GM23338 (cell line): ENCODE measurements around the gene FAM168A. TPM values are rescaled to one million over a fixed set of nuclear protein-coding genes. Genes with fewer than 3 reads are reported as not detected.
A peak's percentile ranks its signal among the peaks of the same experiment; 100 is the strongest.

Experiments used
- ATAC-seq: fragments of 200-7000 bp; cut with Tn5 transposase; 3 replicates; pipeline ENCODE4 v1.9.1; 2020
- DNase-seq: peaks from one replicate; pipeline ENCODE4 v3.0.0-alpha.2; 2015; ENCODE audit warnings: low spot score
- H2AFZ ChIP-seq: fragments of 200-600 bp; sonication (generic); 2 replicates; pipeline ENCODE4 v1.8.0; 2016; ENCODE audit warnings: antibody characterized with exemption, mild to moderate bottlenecking, moderate library complexity
- H3F3A ChIP-seq: fragments of 200-600 bp; sonication (generic); replicated peaks from 2 replicates; pipeline ENCODE4 v1.8.0; 2017; ENCODE audit warnings: antibody characterized with exemption, mixed run types, low read depth
- H3K27ac ChIP-seq: fragments of 200-600 bp; sonication (generic); 2 replicates; pipeline ENCODE4 v1.6.1; 2016; ENCODE audit warnings: low read depth
- H3K27me3 ChIP-seq: fragments of 200-600 bp; sonication (generic); 2 replicates; pipeline ENCODE4 v1.8.0; 2016; ENCODE audit warnings: mild to moderate bottlenecking, mixed run types, moderate library complexity; ENCODE audit not compliant: insufficient read depth
- H3K36me3 ChIP-seq: fragments of 200-600 bp; sonication (generic); 2 replicates; pipeline ENCODE4 v1.8.0; 2016; ENCODE audit warnings: mild to moderate bottlenecking; ENCODE audit not compliant: insufficient read depth
- H3K4me1 ChIP-seq: fragments of 200-600 bp; sonication (generic); 2 replicates; pipeline ENCODE4 v1.8.0; 2016; ENCODE audit warnings: mild to moderate bottlenecking, moderate library complexity; ENCODE audit not compliant: insufficient read depth
- H3K4me2 ChIP-seq: fragments of 200-600 bp; sonication (generic); 2 replicates; pipeline ENCODE4 v1.7.1; 2017; ENCODE audit warnings: mixed run types
- H3K4me3 ChIP-seq: fragments of 200-600 bp; sonication (generic); 2 replicates; pipeline ENCODE4 v1.6.1; 2016; ENCODE audit warnings: mixed run types
- H3K79me2 ChIP-seq: fragments of 200-600 bp; sonication (generic); replicated peaks from 2 replicates; pipeline ENCODE4 v1.8.0; 2017; ENCODE audit warnings: mild to moderate bottlenecking; ENCODE audit not compliant: insufficient read depth
- H3K9me2 ChIP-seq: fragments of 200-600 bp; sonication (generic); 2 replicates; pipeline ENCODE4 v1.8.0; 2017; ENCODE audit not compliant: insufficient read depth
- H4K20me1 ChIP-seq: fragments of 200-600 bp; sonication (generic); replicated peaks from 2 replicates; pipeline ENCODE4 v1.8.0; 2017; ENCODE audit warnings: mild to moderate bottlenecking; ENCODE audit not compliant: insufficient read depth
- H3K27ac Mint-ChIP-seq: 2 replicates; pipeline ENCODE4 v1.8.0; 2020; ENCODE audit warnings: inconsistent platforms, mild to moderate bottlenecking, moderate library complexity, mixed read lengths
- H3K27me3 Mint-ChIP-seq: 3 replicates; pipeline ENCODE4 v1.8.0; 2022; ENCODE audit warnings: low read depth, mild to moderate bottlenecking, moderate library complexity, mixed read lengths, inconsistent platforms; ENCODE audit not compliant: insufficient read depth, poor library complexity
- H3K36me3 Mint-ChIP-seq: 3 replicates; pipeline ENCODE4 v1.8.0; 2021; ENCODE audit warnings: low read depth, mild to moderate bottlenecking, inconsistent platforms, moderate library complexity, mixed read lengths
- H3K4me1 Mint-ChIP-seq: 3 replicates; pipeline ENCODE4 v1.8.0; 2020; ENCODE audit warnings: mild to moderate bottlenecking, inconsistent platforms, mixed read lengths
- H3K4me3 Mint-ChIP-seq: 3 replicates; pipeline ENCODE4 v1.8.0; 2021; ENCODE audit warnings: moderate library complexity, mild to moderate bottlenecking, inconsistent platforms, mixed read lengths
- H3K9me3 Mint-ChIP-seq: 3 replicates; pipeline ENCODE4 v1.8.0; 2020; ENCODE audit warnings: moderate library complexity, mild to moderate bottlenecking, inconsistent platforms, mixed read lengths
- CREB1 ChIP-seq: fragments of 250-450 bp; sonication (Bioruptor Pico); IDR thresholded peaks from 2 replicates; pipeline ENCODE4 v1.5.0; 2020; ENCODE audit warnings: low read depth, mild to moderate bottlenecking, moderate library complexity
- ETS1 ChIP-seq: IDR thresholded peaks from 2 replicates; pipeline ENCODE4 v1.6.1; 2016; ENCODE audit warnings: antibody characterized with exemption
- NANOG ChIP-seq: IDR thresholded peaks from 2 replicates; pipeline ENCODE4 v1.6.1; 2016; ENCODE audit warnings: antibody characterized with exemption, borderline replicate concordance
- POLR2AphosphoS5 ChIP-seq: IDR thresholded peaks from 2 replicates; pipeline ENCODE4 v1.6.1; 2016; ENCODE audit warnings: antibody characterized with exemption, low read depth
- STAT1 ChIP-seq: IDR thresholded peaks from one replicate; pipeline ENCODE4 v1.6.1; 2016; ENCODE audit warnings: antibody characterized with exemption; ENCODE audit not compliant: unreplicated experiment
- polyA plus RNA-seq: library from polyadenylated mRNA; unstranded; fragments of >200 nt; fragmentation: Nextera tagmentation; extraction: Ambion mirVana; gene quantifications from 2 replicates; pipeline ENCODE4 v1.2.1, GENCODE V29; 2016
- total RNA-seq: library from RNA; depleted of rRNA; stranded (reverse); fragments of >200 nt; shearing (Covaris generic); gene quantifications from 2 replicates; pipeline ENCODE4 v1.2.3, GENCODE V29; 2014

The FAM168A gene
- total and polyA plus RNA-seq, 2 experiments from 2014 or later = 8.0 to 20.3 TPM

GRCh38 chr11:73597956-73598718, at the start of gene FAM168A (continued):
- TF ChIP-seq ETS1 = peak; percentile 100

DNA sequence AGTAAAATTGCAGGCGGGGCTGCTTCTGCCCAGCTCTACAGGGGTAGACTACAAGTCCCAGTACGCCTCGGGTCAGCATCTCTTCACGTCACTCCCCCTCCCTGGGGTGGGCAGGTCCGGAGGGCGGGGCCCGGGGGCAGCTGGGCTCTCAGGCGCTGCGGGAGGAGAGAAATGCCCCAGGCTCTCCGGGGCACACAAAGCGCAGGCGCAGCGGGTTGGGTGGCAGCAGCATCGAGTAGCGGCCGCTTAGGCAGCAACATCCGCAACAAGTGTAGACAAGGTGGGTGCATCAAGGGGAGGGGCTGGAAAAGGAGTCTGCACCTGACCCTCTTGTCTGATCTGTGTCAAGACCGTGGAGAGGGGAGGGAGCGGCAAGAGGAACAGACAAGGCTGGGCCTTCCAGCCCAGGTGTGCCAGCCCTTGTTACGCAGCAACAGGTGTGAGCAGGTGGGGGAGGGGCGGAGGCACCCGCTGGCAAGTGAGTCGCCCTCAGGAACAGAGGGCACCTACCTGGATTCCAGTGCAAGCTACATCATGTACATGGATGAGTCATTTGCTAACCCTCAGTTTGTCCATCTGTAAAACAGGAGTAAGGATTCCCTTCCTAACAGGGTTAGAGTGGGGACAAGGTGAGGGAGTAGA, 49.7 kb upstream of the FAM168A start:
- Histone ChIP-seq H2AFZ (peak overlapping the region; percentile 40; the same call in 1 of the 2 replicates), H3K9me2 (no peaks in the 10 kb centered on the region), H4K20me1 (no peaks in the 10 kb centered on the region), H3K4me1 (peaks cover 23% of the 10 kb centered on the region), H3K4me3 (peak overlapping the region; percentile 89), H3F3A (peaks cover 10% of the 10 kb centered on the region), H3K27me3 (peaks cover 33% of the 10 kb centered on the region), H3K79me2 (no peaks in the 10 kb centered on the region), H3K36me3 (no peaks in the 10 kb centered on the region), H3K4me2 (peak overlapping the region; percentile 100), H3K27ac (no peak overlapping the region)
- DNase-seq (peak; percentile 97), ATAC-seq (peak; percentile 82)
- H3K27ac Mint-ChIP-seq = peak overlapping the region; percentile 82; the same call in 1 of the 2 replicates
- H3K27me3 Mint-ChIP-seq = peaks cover 26% of the 10 kb centered on the region
- H3K9me3 Mint-ChIP-seq = no peaks in the 10 kb centered on the region
- H3K4me3 Mint-ChIP-seq = peak overlapping the region; percentile 81
- no peaks in the 10 kb centered on the region for H3K36me3 Mint-ChIP-seq
- TF ChIP-seq CREB1 (CRISPR knock-in tag) (peak; percentile 88), NANOG (no peak), POLR2AphosphoS5 (peak; percentile 43; the same call in 1 of the 2 replicates), ETS1 (peak; percentile 61; the same call in 1 of the 2 replicates)
- peaks cover 45% of the 10 kb centered on the region for H3K4me1 Mint-ChIP-seq

DNA sequence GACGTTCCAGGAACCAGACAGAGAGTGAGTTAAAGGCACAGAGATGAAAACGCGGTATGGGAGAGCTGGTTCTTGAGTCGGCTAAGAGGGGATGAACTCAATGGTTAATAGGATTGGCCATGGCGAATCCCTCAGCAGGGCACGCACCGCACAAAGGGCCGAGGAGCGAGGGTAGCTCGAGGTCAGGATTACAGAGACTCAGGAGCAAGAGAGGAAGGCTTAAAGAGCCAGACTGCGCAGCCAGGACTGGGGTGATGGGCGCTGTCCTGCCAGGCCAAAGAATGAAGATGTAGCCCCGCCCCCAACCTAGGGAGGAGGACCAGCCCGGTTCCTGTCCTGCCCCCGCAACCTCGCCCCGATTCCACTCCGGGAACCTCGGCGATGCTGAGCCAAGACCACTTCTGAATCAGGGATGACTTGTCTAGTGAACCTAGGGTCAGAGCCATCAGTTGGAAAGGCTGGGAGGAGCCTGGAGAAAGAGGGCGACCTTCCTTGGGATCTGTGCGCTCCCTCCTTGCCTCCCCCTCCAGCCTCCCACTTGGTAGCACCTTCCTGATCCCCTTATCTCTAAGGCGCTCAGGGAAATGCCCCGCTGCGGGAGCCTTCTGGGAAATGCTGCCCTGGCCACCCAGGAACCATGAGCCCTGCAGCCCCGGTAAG, 48.2 kb upstream of the FAM168A start, which contains the start of gene PLEKHB1:
Gene PLEKHB1, plus strand, starts transcription at position 610 of the 660 bp plus-strand sequence. Its CDS starts 28 bp downstream, at position 638.
- Histone ChIP-seq H3K9me2 (no peaks in the 10 kb centered on the region), H3K4me1 (peaks cover 23% of the 10 kb centered on the region), H3K36me3 (no peaks in the 10 kb centered on the region), H3K4me2 (peak within 1 kb of the TSS; percentile 100), H3F3A (peaks cover 10% of the 10 kb centered on the region), H4K20me1 (no peaks in the 10 kb centered on the region), H3K79me2 (no peaks in the 10 kb centered on the region), H3K27me3 (peaks cover 33% of the 10 kb centered on the region), H2AFZ (peak within 1 kb of the TSS; percentile 99), H3K27ac (0 out of 2 replicates have a peak within 1 kb of the TSS, but pooled peaks have one; percentile 6), H3K4me3 (peak within 1 kb of the TSS; percentile 89)
- Mint-ChIP-seq H3K36me3 (no peaks in the 10 kb centered on the region), H3K4me3 (peak within 1 kb of the TSS; percentile 81), H3K27me3 (peaks cover 24% of the 10 kb centered on the region), H3K27ac (no peak within 1 kb of the TSS), H3K9me3 (no peaks in the 10 kb centered on the region), H3K4me1 (peaks cover 36% of the 10 kb centered on the region)
- DNase-seq = peak; percentile 92
- TF ChIP-seq POLR2AphosphoS5 = peak; percentile 70
- no peak for TF ChIP-seq STAT1
- ATAC-seq = peak; percentile 77
